ENCODE results near the gene CHML. TPM values are rescaled to one million over a fixed set of nuclear protein-coding genes. Genes with fewer than 3 reads are reported as not detected.

Gene CHML
- total and polyA plus RNA-seq, 2 experiments from 2014 or later, result 4.4 to 20.9 TPM

DNA sequence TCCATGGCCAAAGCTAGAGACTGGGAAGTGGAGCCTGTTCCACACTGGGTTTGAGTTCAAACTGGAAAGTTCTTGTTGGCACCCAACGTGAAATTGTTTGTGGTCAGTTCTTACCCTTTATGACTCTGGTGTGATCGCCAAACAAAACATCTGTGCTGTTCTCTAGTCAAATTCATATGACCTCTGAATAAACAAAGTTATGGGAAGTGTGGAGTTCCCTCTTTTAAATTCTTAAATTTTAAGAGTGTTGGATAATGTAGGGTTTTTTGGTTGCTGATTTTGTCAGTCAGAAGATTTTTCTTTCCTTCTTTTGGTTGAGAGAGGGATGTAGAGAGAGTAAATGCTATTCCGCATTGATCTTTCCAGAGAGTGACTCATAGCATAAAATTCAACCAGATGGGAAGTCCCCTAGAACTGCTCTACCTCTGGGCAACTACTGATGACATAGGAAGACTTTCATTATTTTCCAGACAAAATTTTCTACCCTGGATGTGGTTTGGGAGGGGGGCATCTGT is 36.4 kb downstream of the CHML start:
- 90% methylated on average over 3 of the region's 3 CpGs for WGBS (ENCODE audit: low lambda C conversion rate, missing lambda C conversion rate)
- no peak overlapping the region for H2AFZ ChIP-seq
- H3K36me3 ChIP-seq (replicated peaks; ENCODE audit: insufficient read depth, low read depth), result no peaks in the 10 kb centered on the region
- no peak for DNase-seq (ENCODE audit: low spot score)
- H3K9me2 ChIP-seq (replicated peaks; ENCODE audit: insufficient read depth), result no peaks in the 10 kb centered on the region
- no peaks in the 10 kb centered on the region for H3K27me3 ChIP-seq
- TF ChIP-seq EZH2 (IDR thresholded peaks at IDR 0.05; ENCODE audit: borderline replicate concordance), result no peak
- no peak for TF ChIP-seq EZH2phosphoT487 (IDR thresholded peaks at IDR 0.05; ENCODE audit: low read depth, severe bottlenecking, unreplicated experiment)
- TF ChIP-seq, protein P1, sequence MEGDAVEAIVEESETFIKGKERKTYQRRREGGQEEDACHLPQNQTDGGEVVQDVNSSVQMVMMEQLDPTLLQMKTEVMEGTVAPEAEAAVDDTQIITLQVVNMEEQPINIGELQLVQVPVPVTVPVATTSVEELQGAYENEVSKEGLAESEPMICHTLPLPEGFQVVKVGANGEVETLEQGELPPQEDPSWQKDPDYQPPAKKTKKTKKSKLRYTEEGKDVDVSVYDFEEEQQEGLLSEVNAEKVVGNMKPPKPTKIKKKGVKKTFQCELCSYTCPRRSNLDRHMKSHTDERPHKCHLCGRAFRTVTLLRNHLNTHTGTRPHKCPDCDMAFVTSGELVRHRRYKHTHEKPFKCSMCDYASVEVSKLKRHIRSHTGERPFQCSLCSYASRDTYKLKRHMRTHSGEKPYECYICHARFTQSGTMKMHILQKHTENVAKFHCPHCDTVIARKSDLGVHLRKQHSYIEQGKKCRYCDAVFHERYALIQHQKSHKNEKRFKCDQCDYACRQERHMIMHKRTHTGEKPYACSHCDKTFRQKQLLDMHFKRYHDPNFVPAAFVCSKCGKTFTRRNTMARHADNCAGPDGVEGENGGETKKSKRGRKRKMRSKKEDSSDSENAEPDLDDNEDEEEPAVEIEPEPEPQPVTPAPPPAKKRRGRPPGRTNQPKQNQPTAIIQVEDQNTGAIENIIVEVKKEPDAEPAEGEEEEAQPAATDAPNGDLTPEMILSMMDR (IDR thresholded peaks at IDR 0.05; ENCODE audit: poor library complexity), result no peak
- H3K27ac ChIP-seq, result no peak overlapping the region
- no peaks in the 10 kb centered on the region for H3K4me1 ChIP-seq (ENCODE audit: insufficient read depth)
- H3K4me3 ChIP-seq, result no peak overlapping the region
- no peaks in the 10 kb centered on the region for H3K79me2 ChIP-seq
- no peaks in the 10 kb centered on the region for H3K9me3 ChIP-seq (ENCODE audit: low read depth)
- no peak overlapping the region for H3K4me2 ChIP-seq
- H4K20me1 ChIP-seq (ENCODE audit: insufficient read depth, poor library complexity, severe bottlenecking), result no peaks in the 10 kb centered on the region

DNA sequence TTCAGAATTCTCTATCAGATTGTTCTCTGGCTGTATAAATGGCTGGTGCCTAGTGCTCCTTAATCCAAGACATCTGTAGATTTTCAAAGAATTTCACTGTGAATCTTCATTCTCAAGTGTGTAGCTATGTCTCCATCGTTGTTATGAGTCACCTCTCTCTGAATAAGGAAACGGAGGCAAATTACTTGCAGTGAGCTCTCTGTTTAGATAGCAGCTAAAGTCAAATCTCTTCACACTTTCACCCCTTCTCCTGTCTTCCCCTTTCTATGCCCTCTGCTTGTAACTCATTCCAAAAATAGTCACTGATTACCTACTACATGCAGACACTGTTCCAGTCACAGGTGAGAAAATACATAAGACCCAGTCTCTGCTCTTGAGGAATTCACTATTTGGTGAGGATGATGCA is 39.7 kb downstream of the CHML start:
- no peak overlapping the region for H3K4me3 ChIP-seq
- H3K4me2 ChIP-seq, result no peak overlapping the region
- H2AFZ ChIP-seq, result no peak overlapping the region
- H4K20me1 ChIP-seq (ENCODE audit: insufficient read depth, poor library complexity, severe bottlenecking), result no peaks in the 10 kb centered on the region
- H3K9me2 ChIP-seq (replicated peaks; ENCODE audit: insufficient read depth), result no peaks in the 10 kb centered on the region
- TF ChIP-seq, protein P1 (IDR thresholded peaks at IDR 0.05; ENCODE audit: poor library complexity), result no peak
- TF ChIP-seq EZH2phosphoT487 (IDR thresholded peaks at IDR 0.05; ENCODE audit: low read depth, severe bottlenecking, unreplicated experiment), result no peak
- TF ChIP-seq EZH2 (IDR thresholded peaks at IDR 0.05; ENCODE audit: borderline replicate concordance), result no peak
- H3K79me2 ChIP-seq, result no peaks in the 10 kb centered on the region
- H3K9me3 ChIP-seq (ENCODE audit: low read depth), result no peaks in the 10 kb centered on the region
- no peaks in the 10 kb centered on the region for H3K27me3 ChIP-seq
- H3K4me1 ChIP-seq (ENCODE audit: insufficient read depth), result no peaks in the 10 kb centered on the region
- DNase-seq (ENCODE audit: low spot score), result peak; percentile 27
- H3K27ac ChIP-seq, result peak overlapping the region; percentile 49
- WGBS (ENCODE audit: low lambda C conversion rate, missing lambda C conversion rate), result 42% methylated on average over 2 of the region's 2 CpGs
- no peaks in the 10 kb centered on the region for H3K36me3 ChIP-seq (replicated peaks; ENCODE audit: insufficient read depth, low read depth)

DNA sequence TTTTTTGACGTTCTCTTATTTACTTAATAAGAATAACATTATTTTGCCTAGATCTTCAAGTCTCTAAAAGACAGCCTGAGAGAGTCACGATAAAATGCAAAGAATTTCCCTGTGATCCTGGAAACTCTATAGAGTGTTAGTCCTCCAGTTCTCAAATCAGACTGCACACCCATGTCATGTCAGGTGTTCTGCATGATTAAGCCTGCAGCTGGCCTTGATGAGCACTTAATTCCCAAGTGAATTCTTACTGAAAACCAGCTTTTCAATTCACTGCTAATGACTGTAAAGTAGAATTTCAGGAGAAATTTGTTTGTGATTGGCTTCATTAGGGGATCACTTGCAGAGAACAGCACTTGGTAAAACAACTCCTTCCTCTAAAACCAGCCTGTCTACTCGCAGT is 41.9 kb downstream of the CHML start:
- DNase-seq (ENCODE audit: low spot score), result no peak
- Histone ChIP-seq H3K9me2 (replicated peaks; ENCODE audit: insufficient read depth) (no peaks in the 10 kb centered on the region), H3K4me3 (no peak overlapping the region), H3K27ac (no peak overlapping the region), H3K79me2 (no peaks in the 10 kb centered on the region), H3K9me3 (ENCODE audit: low read depth) (no peaks in the 10 kb centered on the region), H2AFZ (no peak overlapping the region), H3K27me3 (no peaks in the 10 kb centered on the region), H3K36me3 (replicated peaks; ENCODE audit: insufficient read depth, low read depth) (no peaks in the 10 kb centered on the region), H3K4me2 (no peak overlapping the region), H4K20me1 (ENCODE audit: insufficient read depth, poor library complexity, severe bottlenecking) (no peaks in the 10 kb centered on the region), H3K4me1 (ENCODE audit: insufficient read depth) (no peaks in the 10 kb centered on the region)
- WGBS (ENCODE audit: low lambda C conversion rate, missing lambda C conversion rate), result over 99% methylated on average over 3 of the region's 3 CpGs
- TF ChIP-seq EZH2 (IDR thresholded peaks at IDR 0.05; ENCODE audit: borderline replicate concordance) (no peak), EZH2phosphoT487 (IDR thresholded peaks at IDR 0.05; ENCODE audit: low read depth, severe bottlenecking, unreplicated experiment) (no peak)
- TF ChIP-seq, protein P1 (IDR thresholded peaks at IDR 0.05; ENCODE audit: poor library complexity), result no peak

Measured in hepatocyte (in vitro differentiated cells).